ENCODE results near the gene GCGR. TPM values are rescaled to one million over a fixed set of nuclear protein-coding genes. Genes with fewer than 3 reads are reported as not detected.

Gene GCGR
- total and polyA plus RNA-seq, 2 donors (not counting 1 experiment from before 2014, with no cell fraction given) = not detected

DNA sequence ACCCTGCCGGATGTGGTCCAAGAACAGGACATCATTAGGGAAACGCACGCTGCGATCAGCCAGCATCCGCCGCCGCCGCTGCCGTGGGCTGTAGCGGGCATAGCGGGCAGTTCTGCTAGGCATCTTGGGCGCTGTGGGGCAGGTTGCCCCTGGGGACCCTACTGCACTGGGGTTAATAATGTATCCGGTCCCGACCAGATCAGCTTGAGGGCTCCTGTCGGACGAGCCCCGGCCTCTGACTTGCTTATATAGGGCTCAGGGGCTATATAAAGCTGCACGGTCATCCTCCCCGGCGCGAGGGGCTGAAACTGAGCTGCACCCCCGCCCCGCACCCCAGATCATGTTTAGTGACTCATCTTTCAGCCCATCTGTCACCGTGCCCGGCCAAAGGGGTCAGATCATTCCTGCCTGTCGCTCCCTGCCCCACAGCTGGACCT lies 30.9 kb downstream of the GCGR start, which contains the start of gene PPP1R27:
PPP1R27 (minus strand) TSS at position 220 of the 437 bp plus-strand sequence; CDS start at position 123, 97 bp downstream.
- ChIA-PET CTCF (no interaction called here), POLR2A (interaction anchor here (1.3 kb wide), 1 partner anchor 24 kb away, joined by 4 read pairs; no protein-coding TSS in a partner anchor)
- Mint-ChIP-seq H3K4me3 (peak within 1 kb of the TSS; percentile 85), H3K9me3 (ENCODE audit: insufficient read depth) (no peaks in the 10 kb centered on the region), H3K27ac (peak within 1 kb of the TSS; percentile 89), H3K27me3 (no peaks in the 10 kb centered on the region), H3K4me1 (peaks cover 19% of the 10 kb centered on the region)
- Histone ChIP-seq H2AFZ (ENCODE audit: insufficient read depth, low read depth, low read length, poor library complexity, severe bottlenecking) (peak within 1 kb of the TSS; percentile 83), H3K27me3 (replicated peaks in 1 of 4; ENCODE audit: control extremely low read depth in 1 of 4, control insufficient read depth in 3 of 4, insufficient read depth in 4 of 4, low read length in 3 of 4) (no peaks in the 10 kb centered on the region), H3K36me3 (replicated peaks in 1 of 2; ENCODE audit: control extremely low read depth in 1 of 2, control insufficient read depth in 1 of 2, extremely low read depth in 1 of 2, insufficient read depth in 2 of 2, low read length in 1 of 2) (peaks cover 0 to 1% of the 10 kb centered on the region in 2 experiments), H3K27ac (ENCODE audit: low read length in 2 of 2) (peak within 1 kb of the TSS; percentile 85 to 98), H4K20me1 (ENCODE audit: control insufficient read depth, insufficient read depth, low read length, poor library complexity, severe bottlenecking) (peaks cover 24% of the 10 kb centered on the region), H3K9me3 (ENCODE audit: control extremely low read depth in 1 of 3, control insufficient read depth in 2 of 3, insufficient read depth in 1 of 3, low read length in 2 of 3) (no peaks in the 10 kb centered on the region), H3K4me1 (ENCODE audit: control insufficient read depth in 2 of 2, insufficient read depth in 2 of 2, low read length in 2 of 2) (peaks cover 18 to 20% of the 10 kb centered on the region in 2 donors), H3K79me2 (ENCODE audit: control insufficient read depth, insufficient read depth, low read length) (peaks cover 14% of the 10 kb centered on the region), H3K9ac (ENCODE audit: low read length) (peak within 1 kb of the TSS; percentile 91), H3K4me2 (replicated peaks; ENCODE audit: low read depth, low read length, poor library complexity, severe bottlenecking) (peak within 1 kb of the TSS; percentile 96), H3K4me3 (ENCODE audit: control extremely low read depth in 1 of 5, extremely low read depth in 1 of 5, insufficient read depth in 1 of 5, low read depth in 2 of 5, low read length in 4 of 5) (peak within 1 kb of the TSS in 4 of 5 experiments; percentile 74 to 78 (median 76))
- TF ChIP-seq, protein P1, sequence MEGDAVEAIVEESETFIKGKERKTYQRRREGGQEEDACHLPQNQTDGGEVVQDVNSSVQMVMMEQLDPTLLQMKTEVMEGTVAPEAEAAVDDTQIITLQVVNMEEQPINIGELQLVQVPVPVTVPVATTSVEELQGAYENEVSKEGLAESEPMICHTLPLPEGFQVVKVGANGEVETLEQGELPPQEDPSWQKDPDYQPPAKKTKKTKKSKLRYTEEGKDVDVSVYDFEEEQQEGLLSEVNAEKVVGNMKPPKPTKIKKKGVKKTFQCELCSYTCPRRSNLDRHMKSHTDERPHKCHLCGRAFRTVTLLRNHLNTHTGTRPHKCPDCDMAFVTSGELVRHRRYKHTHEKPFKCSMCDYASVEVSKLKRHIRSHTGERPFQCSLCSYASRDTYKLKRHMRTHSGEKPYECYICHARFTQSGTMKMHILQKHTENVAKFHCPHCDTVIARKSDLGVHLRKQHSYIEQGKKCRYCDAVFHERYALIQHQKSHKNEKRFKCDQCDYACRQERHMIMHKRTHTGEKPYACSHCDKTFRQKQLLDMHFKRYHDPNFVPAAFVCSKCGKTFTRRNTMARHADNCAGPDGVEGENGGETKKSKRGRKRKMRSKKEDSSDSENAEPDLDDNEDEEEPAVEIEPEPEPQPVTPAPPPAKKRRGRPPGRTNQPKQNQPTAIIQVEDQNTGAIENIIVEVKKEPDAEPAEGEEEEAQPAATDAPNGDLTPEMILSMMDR (IDR thresholded peaks at IDR 0.05) = no peak
- TF ChIP-seq EZH2 (IDR thresholded peaks at IDR 0.05; ENCODE audit: borderline replicate concordance, insufficient read depth, low read depth, low read length, poor library complexity, severe bottlenecking) = no peak
- intact Hi-C loops (cut with micrococcal nuclease) = loop anchor here (5.0 kb wide), 1 partner anchor 92 kb away; the partner anchor contains the start of gene MAFG
- no peak for DNase-seq
- ATAC-seq (ENCODE audit: low read depth) = no peak
- 96% methylated on average over 26 of the region's 26 CpGs for WGBS (ENCODE audit: insufficient coverage)

DNA sequence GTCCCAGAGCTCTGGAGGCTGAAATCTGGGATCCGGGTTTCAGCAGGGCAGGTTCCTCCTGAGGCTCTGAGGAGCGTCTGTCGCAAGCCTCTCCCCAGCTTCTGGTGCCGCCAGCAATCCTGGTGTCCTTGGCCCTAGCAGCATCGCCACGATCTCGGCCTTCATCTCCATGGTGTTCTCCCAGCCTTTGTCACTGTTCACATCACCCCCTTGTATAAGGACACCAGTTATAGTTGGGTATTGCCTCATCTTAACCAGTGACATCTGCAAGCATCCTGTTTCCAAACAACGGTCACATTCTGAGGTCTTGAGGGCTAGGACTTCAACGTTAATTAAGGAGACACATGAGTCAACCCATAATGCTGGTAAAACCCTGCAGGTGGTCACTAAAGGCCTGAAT lies 33.7 kb downstream of the GCGR start:
- Histone ChIP-seq H3K4me1 (ENCODE audit: control insufficient read depth in 2 of 2, insufficient read depth in 2 of 2, low read length in 2 of 2) (peaks cover 7 to 8% of the 10 kb centered on the region in 2 donors), H3K27me3 (replicated peaks in 1 of 4; ENCODE audit: control extremely low read depth in 1 of 4, control insufficient read depth in 3 of 4, insufficient read depth in 4 of 4, low read length in 3 of 4) (no peaks in the 10 kb centered on the region), H3K36me3 (replicated peaks in 1 of 2; ENCODE audit: control extremely low read depth in 1 of 2, control insufficient read depth in 1 of 2, extremely low read depth in 1 of 2, insufficient read depth in 2 of 2, low read length in 1 of 2) (peaks cover 0 to 2% of the 10 kb centered on the region in 2 experiments), H2AFZ (ENCODE audit: insufficient read depth, low read depth, low read length, poor library complexity, severe bottlenecking) (no peak overlapping the region), H3K9me3 (ENCODE audit: control extremely low read depth in 1 of 3, control insufficient read depth in 2 of 3, insufficient read depth in 1 of 3, low read length in 2 of 3) (no peaks in the 10 kb centered on the region), H3K4me2 (replicated peaks; ENCODE audit: low read depth, low read length, poor library complexity, severe bottlenecking) (no peak overlapping the region), H3K9ac (ENCODE audit: low read length) (no peak overlapping the region), H4K20me1 (ENCODE audit: control insufficient read depth, insufficient read depth, low read length, poor library complexity, severe bottlenecking) (no peaks in the 10 kb centered on the region), H3K27ac (ENCODE audit: low read length in 2 of 2) (no peak overlapping the region), H3K4me3 (ENCODE audit: control extremely low read depth in 1 of 5, extremely low read depth in 1 of 5, insufficient read depth in 1 of 5, low read depth in 2 of 5, low read length in 4 of 5) (no peak overlapping the region), H3K79me2 (ENCODE audit: control insufficient read depth, insufficient read depth, low read length) (peaks cover 4% of the 10 kb centered on the region)
- Mint-ChIP-seq H3K4me1 (peaks cover 5% of the 10 kb centered on the region), H3K27ac (no peak overlapping the region), H3K27me3 (no peaks in the 10 kb centered on the region), H3K4me3 (no peak overlapping the region), H3K9me3 (ENCODE audit: insufficient read depth) (no peaks in the 10 kb centered on the region)
- no peak for DNase-seq
- ChIA-PET POLR2A (interaction anchor here (0.6 to 0.7 kb wide), 2 partner anchors 18 to 1027 kb away, joined by 3 to 4 read pairs; no protein-coding TSS in a partner anchor), CTCF (no interaction called here)
- TF ChIP-seq, protein P1 (IDR thresholded peaks at IDR 0.05) = no peak
- no peak for TF ChIP-seq EZH2 (IDR thresholded peaks at IDR 0.05; ENCODE audit: borderline replicate concordance, insufficient read depth, low read depth, low read length, poor library complexity, severe bottlenecking)
- no peak for ATAC-seq (ENCODE audit: low read depth)
- WGBS (ENCODE audit: insufficient coverage) = 81% methylated on average over 9 of the region's 9 CpGs
- intact Hi-C loops (cut with micrococcal nuclease) = no loop called here

All from B cell (primary cell).